GM12891 (cell line): ENCODE results near the gene S100A9.

Experiments used
- DNase-seq: peaks from one replicate; pipeline ENCODE4 v3.0.0; 2011; ENCODE audit warnings: low spot score; ENCODE audit not compliant: insufficient read length
- FAIRE-seq: peaks from 2 replicates; lab custom pipeline; 2011; peaks lifted over from hg19 to GRCh38; lab: Jason Lieb, UNC
- PAX5 ChIP-seq: IDR thresholded peaks from 2 replicates; pipeline ENCODE4 v1.6.1; 2011; ENCODE audit warnings: low read length, moderate library complexity, mild to moderate bottlenecking; ENCODE audit not compliant: insufficient read depth, severe bottlenecking
- POLR2A ChIP-seq: IDR thresholded peaks from 2 replicates; pipeline ENCODE4 v1.6.1; 2011; ENCODE audit warnings: low read depth, low read length, control low read depth
- POLR2AphosphoS5 ChIP-seq: IDR thresholded peaks from 2 replicates; pipeline ENCODE4 v1.6.1; 2011; ENCODE audit warnings: low read depth, low read length, control low read depth
- POU2F2 ChIP-seq: IDR thresholded peaks from 2 replicates; pipeline ENCODE4 v1.6.1; 2011; ENCODE audit warnings: low read depth, mild to moderate bottlenecking, control low read depth, low read length, moderate library complexity
- SPI1 ChIP-seq: IDR thresholded peaks from 2 replicates; pipeline ENCODE4 v1.6.1; 2011; ENCODE audit warnings: low read depth, low read length, control low read depth
- TAF1 ChIP-seq: IDR thresholded peaks from 2 replicates; pipeline ENCODE4 v1.6.1; 2011; ENCODE audit warnings: low read depth, low read length, control low read depth

The S100A9 gene

DNA sequence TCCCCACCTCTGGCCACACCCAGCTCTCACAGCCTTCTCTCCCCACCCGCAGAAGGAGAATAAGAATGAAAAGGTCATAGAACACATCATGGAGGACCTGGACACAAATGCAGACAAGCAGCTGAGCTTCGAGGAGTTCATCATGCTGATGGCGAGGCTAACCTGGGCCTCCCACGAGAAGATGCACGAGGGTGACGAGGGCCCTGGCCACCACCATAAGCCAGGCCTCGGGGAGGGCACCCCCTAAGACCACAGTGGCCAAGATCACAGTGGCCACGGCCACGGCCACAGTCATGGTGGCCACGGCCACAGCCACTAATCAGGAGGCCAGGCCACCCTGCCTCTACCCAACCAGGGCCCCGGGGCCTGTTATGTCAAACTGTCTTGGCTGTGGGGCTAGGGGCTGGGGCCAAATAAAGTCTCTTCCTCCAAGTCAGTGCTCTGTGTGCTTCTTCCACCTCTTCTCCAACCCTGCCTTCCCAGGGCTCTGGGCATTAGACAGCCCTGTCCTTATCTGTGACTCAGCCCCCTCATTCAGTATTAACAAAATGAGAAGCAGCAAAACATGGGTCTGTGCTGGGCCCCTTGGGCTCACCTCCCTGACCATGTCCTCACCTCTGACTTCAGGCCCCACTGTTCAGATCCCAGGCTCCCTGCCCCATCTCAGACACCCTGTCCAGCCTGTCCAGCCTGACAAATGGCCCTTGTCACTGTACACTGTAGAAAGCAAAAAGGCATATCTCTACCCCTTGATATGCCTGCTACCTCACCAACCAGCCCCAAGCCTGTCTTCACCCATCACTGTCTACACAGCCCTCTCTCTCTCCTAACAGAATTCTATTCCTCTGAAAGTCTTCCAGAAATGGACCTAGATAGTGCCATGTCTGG, 3.2 kb downstream of the S100A9 start:
- DNase-seq = no peak
- no peak for FAIRE-seq
- TF ChIP-seq POLR2AphosphoS5 = no peak
- TF ChIP-seq SPI1 = no peak
- TF ChIP-seq TAF1 = no peak
- TF ChIP-seq POU2F2 = no peak
- no peak for TF ChIP-seq PAX5
- TF ChIP-seq POLR2A = no peak

DNA sequence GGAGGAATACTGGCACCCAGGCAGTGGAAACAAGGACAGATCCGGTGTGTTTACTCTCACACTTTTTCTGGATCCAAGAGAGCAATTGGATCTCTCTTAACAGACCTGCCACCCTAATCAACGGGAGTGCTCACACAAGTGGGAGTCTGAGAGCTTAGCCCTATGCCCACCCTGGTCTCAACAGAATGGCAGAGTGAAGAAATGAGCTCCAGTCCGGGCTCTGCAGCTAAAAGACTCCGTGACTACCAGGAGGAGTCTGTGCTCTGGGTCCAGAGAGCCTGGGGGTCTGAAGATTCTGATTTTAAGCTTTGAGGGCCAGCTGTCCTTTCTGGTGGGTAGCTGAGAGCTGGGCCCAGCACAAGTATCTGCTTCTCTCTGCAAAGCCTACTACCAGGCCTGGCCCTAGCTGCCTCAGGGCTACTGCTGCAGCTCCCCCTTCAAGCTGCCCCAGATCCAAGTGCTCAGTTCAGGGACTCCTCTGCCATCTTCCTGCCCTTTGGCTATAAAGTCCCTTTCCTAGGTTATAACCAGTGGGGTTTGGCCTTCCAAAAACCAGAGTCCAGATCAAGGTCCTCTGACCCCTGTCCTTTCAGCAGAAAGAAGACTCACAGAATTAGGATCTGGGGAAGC, 3.9 kb downstream of the S100A9 start:
- no peak for TF ChIP-seq POLR2AphosphoS5
- no peak for TF ChIP-seq PAX5
- no peak for DNase-seq
- no peak for FAIRE-seq

DNA sequence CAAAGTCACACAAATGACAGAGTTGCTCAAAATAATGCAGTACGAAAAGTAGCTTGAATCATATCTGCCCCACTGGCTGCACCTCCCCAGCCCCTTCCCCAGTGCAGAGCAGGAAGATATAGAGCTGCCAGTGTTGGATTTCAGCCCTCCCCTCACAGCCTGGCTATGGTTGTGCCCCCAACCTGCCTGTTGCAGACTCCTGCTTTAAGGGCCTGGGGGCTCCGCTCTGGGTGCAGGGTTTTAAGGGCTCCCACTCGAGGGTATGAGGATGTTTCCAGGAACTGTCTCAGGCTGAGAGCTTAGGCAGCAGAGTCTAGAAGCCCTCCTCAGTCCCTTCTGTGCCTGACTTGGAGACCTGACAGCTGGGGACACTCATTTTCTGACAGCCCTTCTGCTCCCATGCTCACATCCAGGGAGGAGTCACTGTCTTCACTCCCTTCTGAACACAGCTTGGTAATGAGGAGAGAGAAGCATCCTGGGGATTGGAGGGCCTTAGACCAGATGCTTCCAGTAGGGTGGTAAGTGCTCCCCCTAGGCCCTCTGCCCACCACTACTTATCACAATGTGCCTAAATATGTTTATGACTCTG, 4.6 kb downstream of the S100A9 start:
- DNase-seq = no peak
- no peak for FAIRE-seq
- TF ChIP-seq POU2F2 = no peak
- TF ChIP-seq TAF1 = no peak
- no peak for TF ChIP-seq SPI1
- TF ChIP-seq POLR2AphosphoS5 = no peak
- TF ChIP-seq PAX5 = no peak
- TF ChIP-seq POLR2A = no peak

DNA sequence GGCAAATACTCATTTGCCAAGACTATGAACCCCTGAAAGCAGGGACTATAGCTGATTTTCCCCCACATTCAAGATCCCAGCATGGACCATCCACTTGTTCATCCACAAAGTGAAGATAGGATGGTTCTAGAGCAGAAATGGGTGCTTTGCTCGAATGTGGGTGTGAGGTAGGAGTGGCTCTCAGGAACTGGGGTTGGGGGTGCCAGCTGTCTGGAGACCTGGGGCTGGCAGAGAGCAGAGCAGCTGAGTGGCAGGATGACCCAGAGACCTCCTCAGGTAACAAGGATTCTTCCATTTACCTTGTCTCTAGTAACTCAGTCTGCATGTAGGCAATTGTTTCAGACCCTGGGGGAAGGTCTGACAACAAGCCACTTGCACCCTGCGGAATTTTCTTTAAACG, 6.0 kb downstream of the S100A9 start:
- DNase-seq = no peak
- no peak for FAIRE-seq
- TF ChIP-seq SPI1 = no peak
- TF ChIP-seq POLR2A = no peak
- TF ChIP-seq PAX5 = no peak

DNA sequence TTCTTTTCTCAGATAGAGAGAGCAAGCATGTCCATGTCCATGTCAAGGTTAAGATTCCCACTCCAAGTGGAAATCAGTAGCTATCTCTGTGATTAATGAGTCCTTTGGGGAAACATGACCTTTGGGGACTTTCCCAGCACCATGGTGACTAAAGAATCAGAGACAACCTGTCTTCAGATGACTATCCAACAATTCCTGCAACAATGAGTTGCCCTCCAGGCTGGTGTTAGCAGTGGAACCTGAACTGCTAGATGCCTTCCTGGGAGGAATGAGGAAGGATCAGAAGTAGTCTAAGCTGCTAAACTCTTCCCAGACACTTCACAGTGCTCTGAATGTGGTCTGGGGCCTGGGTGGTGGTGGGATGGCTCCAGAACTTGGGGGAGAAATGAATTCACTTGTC, 6.5 kb downstream of the S100A9 start:
- FAIRE-seq (no peak), DNase-seq (no peak)
- no peak for TF ChIP-seq TAF1
- TF ChIP-seq SPI1 = no peak
- TF ChIP-seq PAX5 = no peak
- TF ChIP-seq POU2F2 = no peak
- TF ChIP-seq POLR2AphosphoS5 = no peak
- no peak for TF ChIP-seq POLR2A

DNA sequence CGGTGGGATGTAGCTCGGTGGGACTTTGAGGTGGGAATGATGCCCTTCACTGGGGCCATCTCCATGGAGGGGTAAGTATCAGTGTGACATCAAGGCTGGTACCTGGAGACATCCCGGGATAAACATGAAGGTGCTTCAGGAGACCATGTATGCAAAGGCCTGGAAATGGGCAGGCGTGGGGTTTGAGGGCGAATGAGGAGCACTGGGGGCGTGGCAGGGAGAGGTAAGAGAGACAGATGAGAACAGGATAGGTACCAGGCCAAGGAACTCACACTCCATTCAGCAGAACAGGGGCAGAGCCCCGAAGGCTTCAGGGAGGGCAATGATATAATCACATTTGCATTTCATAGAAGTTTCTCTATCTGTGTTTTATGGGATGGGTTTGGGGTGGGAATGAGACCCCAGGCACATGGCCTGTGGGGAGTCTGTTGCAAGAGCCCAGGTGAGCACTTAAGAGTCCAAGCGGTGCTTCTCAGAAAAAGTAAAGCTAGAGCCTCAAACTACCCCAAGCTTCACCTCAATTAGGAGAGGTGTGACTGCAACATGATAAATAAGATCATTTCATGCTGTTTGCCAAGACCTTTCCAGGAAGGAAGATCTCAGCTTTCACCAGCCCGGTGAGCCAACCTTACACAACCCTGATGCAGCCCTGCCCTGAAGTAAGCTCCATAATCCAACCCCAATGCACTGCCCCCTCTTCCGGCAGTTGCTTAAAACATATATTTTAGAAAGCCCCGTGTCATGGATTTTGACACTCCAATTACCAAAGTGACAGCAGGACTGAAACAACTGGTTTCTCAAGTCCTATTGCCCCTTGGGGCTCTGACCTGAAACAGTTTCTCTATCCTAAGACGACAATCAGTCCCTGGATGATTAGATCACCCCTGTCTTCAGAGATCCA, 7.4 kb downstream of the S100A9 start:
- FAIRE-seq = no peak
- no peak for DNase-seq
- no peak for TF ChIP-seq TAF1
- no peak for TF ChIP-seq SPI1
- no peak for TF ChIP-seq PAX5
- no peak for TF ChIP-seq POU2F2
- TF ChIP-seq POLR2AphosphoS5 = no peak
- no peak for TF ChIP-seq POLR2A

DNA sequence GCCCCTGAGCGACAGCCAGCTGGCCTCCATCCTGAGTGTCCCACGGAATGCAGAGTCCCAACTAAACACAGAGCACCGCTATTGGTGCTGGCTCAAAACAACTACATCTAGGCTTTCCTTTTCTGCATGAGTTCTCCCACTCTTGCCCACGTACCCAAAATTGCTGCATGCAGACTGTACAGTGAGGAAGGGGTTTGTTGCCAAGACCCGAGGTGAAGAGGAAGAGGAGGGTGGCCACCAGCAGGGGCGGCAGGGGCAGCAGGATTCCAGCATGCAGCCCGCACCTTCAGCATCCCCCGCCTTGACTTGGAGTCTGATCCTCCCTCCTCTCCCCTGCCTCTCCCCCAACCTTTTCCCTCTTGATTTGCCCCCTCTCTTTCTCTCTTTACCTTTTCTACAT, 8.0 kb downstream of the S100A9 start:
- FAIRE-seq (no peak), DNase-seq (no peak)
- TF ChIP-seq TAF1 = no peak
- TF ChIP-seq SPI1 = no peak
- TF ChIP-seq PAX5 = no peak
- no peak for TF ChIP-seq POLR2A
- no peak for TF ChIP-seq POU2F2
- no peak for TF ChIP-seq POLR2AphosphoS5

DNA sequence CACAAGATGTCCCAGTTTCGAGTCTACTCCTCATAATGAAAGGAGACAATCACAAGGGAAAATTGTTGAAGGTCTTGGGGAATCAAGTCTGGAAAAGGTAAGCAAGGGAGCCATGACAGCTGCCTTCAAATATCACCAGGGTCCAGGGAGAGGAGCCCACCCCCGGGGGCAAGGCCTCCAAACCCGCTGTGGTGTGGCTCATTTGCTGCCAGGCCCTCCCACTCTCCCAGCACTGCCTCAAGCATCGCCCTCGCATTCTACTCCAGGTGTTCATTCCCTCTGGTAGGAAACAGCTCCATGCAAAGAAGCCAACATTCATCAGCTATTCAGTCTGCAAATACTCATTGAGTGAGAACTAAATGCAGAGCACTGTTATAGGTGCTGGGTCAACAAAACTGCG, 8.6 kb downstream of the S100A9 start:
- TF ChIP-seq POLR2AphosphoS5 = no peak
- TF ChIP-seq PAX5 = no peak
- TF ChIP-seq TAF1 = no peak
- TF ChIP-seq POLR2A = no peak
- TF ChIP-seq SPI1 = no peak
- TF ChIP-seq POU2F2 = no peak
- DNase-seq (no peak), FAIRE-seq (no peak)

DNA sequence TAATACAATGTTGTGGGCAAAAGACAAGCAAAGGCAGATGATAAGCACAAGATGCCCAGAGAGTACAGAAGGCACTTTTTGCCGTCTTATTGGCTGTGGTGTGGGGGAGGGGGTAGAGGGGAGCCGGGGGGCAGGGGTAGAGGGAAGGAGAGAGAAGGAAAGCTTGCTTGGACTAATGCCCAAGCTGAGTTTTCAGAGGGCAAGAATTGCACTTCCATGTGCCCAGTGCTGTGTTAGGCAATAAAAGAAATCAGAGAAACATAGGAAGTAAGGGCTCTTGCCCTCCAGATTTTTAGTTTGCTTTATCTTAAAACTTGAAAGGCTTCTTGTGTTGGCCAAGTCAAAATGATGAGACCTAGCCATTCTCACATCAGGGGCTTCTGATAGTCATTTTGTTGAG, 9.4 kb downstream of the S100A9 start:
- FAIRE-seq (no peak), DNase-seq (no peak)
- no peak for TF ChIP-seq PAX5
